Measurements from ENCODE around the gene PARD3.

Gene PARD3

GRCh38 chr10:34161777-34162370 lies 653.2 kb downstream of the PARD3 start:
- no peak for TF ChIP-seq CTCF (IDR thresholded peaks at IDR 0.05; ENCODE audit: insufficient read depth, low read length, missing control alignments)
- CTCF ChIA-PET: no interaction called here
- H3K4me3 ChIP-seq (ENCODE audit: low read depth, low read length): no peak overlapping the region
- DNase-seq (ENCODE audit: low read depth, low spot score): no peak
- POLR2A ChIA-PET: no interaction called here

GRCh38 chr10:34160595-34160994 lies 654.5 kb downstream of the PARD3 start:
- ChIA-PET CTCF (interaction anchor here (1.0 kb wide), 1 partner anchor 8 kb away, joined by 3 read pairs; no protein-coding TSS in a partner anchor), POLR2A (no interaction called here)
- H3K4me3 ChIP-seq (ENCODE audit: low read depth, low read length): no peak overlapping the region
- TF ChIP-seq CTCF (IDR thresholded peaks at IDR 0.05; ENCODE audit: insufficient read depth, low read length, missing control alignments): no peak
- DNase-seq (ENCODE audit: low read depth, low spot score): no peak

- H3K4me3 ChIP-seq (ENCODE audit: low read depth, low read length): no peak overlapping the region
- POLR2A ChIA-PET: no interaction called here
- CTCF ChIA-PET: no interaction called here
- no peak for TF ChIP-seq CTCF (IDR thresholded peaks at IDR 0.05; ENCODE audit: insufficient read depth, low read length, missing control alignments)
- DNase-seq (ENCODE audit: low read depth, low spot score): no peak
These were observed 657.6 kb downstream of the PARD3 start for GRCh38 chr10:34157501-34157900.

- no peak overlapping the region for H3K4me3 ChIP-seq (ENCODE audit: low read depth, low read length)
- no peak for DNase-seq (ENCODE audit: low read depth, low spot score)
- POLR2A ChIA-PET: no interaction called here
- CTCF ChIA-PET: no interaction called here
- TF ChIP-seq CTCF (IDR thresholded peaks at IDR 0.05; ENCODE audit: insufficient read depth, low read length, missing control alignments): peak; percentile 28
These were observed 658.2 kb downstream of the PARD3 start for GRCh38 chr10:34156781-34157425.

GRCh38 chr10:34155812-34156211 lies 659.3 kb downstream of the PARD3 start:
- no peak for DNase-seq (ENCODE audit: low read depth, low spot score)
- H3K4me3 ChIP-seq (ENCODE audit: low read depth, low read length): no peak overlapping the region
- ChIA-PET CTCF (no interaction called here), POLR2A (no interaction called here)
- TF ChIP-seq CTCF (IDR thresholded peaks at IDR 0.05; ENCODE audit: insufficient read depth, low read length, missing control alignments): no peak

GRCh38 chr10:34154383-34154900 lies 660.7 kb downstream of the PARD3 start:
- H3K4me3 ChIP-seq (ENCODE audit: low read depth, low read length): no peak overlapping the region
- TF ChIP-seq CTCF (IDR thresholded peaks at IDR 0.05; ENCODE audit: insufficient read depth, low read length, missing control alignments): no peak
- DNase-seq (ENCODE audit: low read depth, low spot score): no peak
- ChIA-PET CTCF (no interaction called here), POLR2A (no interaction called here)

All from AG04449 (cell line).